SW480 (cell line): ENCODE data around the gene MED13L.

Experiments
- DNase-seq: peaks from one replicate; pipeline ENCODE4 v3.0.0-alpha.2; 2016; ENCODE audit warnings: low spot score

The MED13L gene

DNA sequence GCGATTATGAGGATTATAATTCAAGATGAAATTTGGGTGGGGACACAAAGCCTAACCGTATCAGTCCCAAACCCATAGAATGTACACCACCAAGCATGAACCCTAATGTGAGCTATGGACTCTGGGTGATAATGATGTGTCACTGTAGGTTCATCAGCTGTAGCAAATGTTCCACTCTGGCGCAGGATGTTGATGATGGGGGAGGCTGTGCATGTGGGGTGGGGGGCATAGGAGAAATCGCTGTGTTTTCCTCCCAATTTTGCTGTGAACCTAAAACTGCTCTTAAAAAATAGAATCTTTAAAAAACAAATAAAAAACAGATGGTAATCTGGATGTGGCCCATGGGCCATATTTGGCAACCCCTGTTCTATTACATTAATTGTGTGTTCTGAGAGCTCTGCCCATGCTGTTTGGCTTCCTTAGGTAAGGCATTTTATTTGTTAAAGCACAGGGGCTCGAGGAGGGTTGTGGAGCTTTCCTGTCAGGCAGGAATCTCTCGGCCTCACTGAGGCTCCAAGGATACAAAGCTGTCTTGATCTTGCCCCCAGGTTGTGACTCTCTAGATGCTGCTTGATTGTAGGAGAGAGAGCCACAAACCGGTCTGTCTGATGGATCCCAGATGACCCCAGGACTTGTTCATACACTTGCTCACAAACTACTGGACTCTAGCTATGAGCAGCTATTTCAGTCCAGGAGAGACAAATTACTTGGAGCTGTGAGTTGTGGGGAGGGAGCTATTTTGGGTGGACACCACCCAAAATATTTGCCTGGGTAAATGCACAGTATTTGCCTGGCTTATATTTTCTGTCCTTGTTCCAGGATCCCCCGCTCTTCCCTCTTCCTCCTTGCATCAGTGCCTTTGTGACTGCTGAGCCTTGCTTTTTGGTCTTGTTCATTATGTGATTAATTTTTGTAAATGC lies 340.2 kb downstream of the MED13L start:
- no peak for DNase-seq

DNA sequence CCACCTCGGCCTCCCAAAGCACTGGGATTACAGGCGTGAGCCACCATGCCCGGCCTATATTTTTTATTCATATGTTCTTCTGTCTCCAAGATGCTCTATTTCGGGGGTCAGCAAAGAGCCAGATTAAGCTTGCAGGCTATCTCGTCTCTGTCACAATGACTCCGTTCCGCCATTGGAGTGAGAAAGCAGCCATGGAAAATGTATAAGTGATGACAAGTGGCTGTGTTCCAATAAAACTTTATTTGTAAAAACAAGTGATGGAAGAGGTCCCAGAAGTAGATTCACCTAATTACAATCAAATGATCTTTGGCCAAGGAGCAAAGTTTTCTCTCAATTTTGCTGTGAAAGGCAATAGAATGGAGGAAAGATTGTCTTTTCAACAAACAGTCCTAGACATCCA lies 342.6 kb downstream of the MED13L start:
- no peak for DNase-seq

DNA sequence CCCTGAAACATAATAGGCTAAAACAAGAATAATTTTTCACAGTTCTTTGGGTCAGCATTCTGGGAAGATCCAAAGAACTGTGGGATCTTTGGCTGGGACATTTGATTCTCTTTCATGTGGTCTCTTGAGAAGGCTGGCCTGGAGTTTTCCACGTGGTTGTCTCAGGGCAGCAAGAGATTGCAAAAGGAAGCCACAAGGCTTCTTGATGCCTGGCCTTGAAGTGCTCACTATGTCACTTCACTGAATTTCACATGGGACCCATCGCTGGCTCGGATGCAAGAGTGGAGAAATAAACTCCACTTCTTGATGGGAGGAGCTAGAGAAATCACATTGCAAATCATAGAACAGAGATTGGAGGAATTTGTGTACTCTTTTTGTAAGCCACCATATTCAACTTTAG lies 343.4 kb downstream of the MED13L start:
- no peak for DNase-seq

DNA sequence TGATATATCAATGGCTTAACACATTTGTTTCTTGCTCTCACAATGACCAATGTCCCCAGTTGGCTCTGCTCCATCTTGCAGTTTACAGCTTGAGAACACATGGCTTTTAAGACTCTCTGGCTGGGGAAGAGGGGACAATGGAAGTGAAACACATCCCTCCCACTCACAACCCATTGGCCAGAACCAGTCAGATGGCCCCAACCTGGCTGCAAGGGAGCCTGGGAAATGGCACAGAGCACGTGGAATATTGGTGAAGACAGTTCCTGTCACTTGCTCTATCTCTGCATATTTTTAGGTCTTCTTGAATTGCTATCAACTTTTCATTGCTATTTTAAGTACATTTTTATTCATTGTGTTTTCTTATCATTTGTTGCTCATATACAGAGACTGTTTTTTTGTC lies 345.4 kb downstream of the MED13L start:
- no peak for DNase-seq

DNA sequence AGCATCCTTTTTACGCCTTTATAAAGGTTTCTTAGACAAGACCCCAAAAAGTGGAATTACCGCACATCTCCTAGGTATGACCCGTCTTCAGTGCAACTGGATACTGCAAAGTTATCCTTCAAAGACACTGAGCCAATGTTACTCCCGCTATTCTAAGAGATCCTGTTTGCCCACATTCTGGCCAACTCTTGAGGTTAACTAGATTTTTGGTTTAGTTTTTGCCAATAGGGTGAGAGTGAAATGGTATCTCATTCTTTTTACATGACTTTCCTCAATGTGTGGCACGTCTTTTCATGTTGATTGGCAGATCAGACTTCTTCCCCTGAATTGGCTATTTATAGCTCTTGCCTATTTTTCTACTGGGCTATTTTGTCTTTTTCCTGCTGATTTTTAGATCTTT lies 347.2 kb downstream of the MED13L start:
- no peak for DNase-seq

DNA sequence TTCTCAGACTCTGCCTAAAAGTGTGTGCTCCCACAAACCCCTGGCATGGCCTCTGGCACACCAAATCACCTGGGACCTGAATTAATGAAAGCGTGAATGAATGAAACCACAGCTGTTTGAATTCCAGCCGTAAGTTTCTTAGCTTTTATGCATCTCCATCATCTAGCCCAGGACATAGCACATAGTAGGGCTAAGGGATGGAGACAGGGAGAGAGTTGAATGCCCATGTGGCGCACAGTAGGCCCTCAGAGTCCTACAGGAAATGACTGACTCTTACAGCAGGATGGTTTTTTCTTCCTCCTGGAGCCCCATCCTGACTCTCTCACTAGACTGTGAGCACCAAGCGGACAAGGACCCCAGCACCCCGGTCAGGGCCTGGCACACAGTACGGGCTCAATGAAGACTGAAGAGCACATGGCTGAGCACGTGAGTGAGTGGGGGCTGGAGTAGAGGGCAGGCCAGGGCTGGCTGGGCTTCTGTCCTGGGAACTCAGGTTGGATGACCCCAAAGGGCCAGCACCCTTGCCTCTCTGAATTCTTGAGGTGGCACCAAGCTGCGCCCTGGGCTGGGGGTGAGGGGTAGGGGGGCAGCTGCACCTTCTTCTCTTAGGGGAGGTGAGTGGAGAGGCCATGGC lies 351.3 kb downstream of the MED13L start:
- no peak for DNase-seq

DNA sequence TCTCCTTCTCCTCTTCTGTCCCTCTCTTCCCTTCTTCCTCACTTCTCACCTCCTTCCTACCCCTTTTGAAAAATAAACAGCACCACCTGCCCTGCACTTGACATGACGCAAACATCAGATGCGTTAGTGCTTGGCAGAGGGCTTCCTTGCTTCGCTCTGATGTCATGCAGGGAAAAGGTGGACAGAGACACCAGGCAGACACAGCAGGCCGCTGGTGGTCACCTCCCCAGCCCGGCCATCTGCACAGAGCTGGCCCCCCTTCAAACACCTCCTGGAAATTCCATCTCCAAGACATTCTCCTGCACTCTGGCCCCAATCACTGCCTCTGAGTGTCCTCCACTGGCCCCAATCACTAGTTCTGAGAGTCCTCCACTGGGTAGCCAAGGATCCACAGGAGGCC lies 353.6 kb downstream of the MED13L start:
- DNase-seq, result no peak

DNA sequence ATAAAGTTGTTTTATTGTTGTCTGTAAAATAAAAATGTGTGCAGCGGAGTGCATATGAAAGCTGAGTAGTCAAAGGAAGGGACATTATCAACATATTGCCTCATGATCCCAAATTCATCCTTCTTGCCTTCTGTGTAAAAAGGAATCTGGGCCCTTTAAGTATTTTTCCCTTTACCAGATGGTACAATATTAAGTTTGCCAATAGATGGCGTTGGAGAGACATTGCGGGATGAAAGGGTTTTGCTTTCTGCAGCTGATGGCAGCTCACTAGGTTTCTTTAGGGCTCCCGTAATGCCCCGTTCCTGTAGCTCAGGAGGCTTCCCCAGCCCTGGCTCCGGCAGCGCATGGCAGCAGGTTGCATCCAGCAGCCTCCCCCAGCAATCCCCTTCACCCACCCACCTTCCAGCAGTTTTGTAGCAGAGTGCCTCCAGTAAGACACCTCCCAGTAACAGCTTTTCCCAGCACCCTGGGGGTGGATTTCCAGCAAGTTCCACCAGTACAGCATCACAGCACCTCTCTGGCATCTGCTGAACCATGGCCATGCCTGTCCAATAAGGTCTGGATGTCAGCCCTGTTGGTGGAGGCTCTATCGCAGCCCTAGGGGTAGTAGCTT lies 354.4 kb downstream of the MED13L start:
- peak; percentile 14 for DNase-seq

DNA sequence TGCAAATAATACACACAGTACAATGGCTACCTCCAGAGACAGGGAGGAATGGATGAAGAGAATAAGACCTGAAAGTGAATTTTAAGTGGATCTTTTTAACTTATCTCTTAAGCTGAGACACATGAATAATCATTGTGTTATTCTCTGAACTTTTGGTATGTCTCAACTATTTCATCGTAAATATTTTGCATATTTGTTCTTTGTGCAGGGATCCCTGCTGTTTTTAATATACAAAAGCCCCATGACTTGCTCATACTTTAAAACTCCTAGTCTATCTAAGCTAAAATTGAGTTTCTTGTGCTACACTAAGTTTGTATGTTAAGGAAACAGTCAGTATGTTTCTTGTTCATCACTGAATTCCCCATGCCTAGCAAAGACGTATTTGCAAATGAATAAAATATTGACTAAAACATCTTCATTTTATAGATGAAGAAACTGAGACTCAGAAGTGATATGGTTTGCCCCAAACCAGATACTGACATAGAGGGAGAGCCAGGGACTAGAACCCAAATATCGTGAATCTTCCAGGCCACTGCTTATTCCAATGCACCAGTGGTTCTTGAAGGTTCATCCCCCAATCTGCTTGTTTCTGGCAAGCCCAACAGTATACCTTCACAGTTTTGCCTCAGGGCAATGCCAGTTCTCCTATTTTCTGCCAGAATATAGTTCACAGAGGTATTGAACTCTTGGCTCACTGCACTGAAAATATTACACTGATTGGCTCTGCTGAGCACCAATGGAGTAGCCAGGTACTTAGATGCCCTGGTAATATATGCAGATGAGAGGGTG lies 356.9 kb downstream of the MED13L start:
- DNase-seq, result no peak

DNA sequence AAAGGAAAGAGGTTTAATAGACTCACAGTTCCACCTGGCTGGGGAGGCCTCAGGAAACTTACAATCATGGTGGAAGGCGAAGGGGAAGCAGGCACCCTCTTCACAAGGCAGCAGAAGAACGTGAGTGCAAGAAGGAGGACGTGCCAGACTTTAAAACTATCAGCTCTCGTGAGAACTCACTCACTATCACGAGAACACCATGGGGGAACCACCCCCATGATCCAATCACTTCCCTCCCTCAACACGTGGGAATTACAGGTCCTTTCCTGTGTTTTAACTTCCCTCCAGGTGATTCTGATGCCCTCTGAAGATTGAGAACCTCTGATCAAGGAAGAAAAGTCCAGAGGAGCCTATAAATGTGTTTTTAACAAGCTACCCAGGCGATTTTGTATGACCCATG lies 358.7 kb downstream of the MED13L start:
- no peak for DNase-seq

DNA sequence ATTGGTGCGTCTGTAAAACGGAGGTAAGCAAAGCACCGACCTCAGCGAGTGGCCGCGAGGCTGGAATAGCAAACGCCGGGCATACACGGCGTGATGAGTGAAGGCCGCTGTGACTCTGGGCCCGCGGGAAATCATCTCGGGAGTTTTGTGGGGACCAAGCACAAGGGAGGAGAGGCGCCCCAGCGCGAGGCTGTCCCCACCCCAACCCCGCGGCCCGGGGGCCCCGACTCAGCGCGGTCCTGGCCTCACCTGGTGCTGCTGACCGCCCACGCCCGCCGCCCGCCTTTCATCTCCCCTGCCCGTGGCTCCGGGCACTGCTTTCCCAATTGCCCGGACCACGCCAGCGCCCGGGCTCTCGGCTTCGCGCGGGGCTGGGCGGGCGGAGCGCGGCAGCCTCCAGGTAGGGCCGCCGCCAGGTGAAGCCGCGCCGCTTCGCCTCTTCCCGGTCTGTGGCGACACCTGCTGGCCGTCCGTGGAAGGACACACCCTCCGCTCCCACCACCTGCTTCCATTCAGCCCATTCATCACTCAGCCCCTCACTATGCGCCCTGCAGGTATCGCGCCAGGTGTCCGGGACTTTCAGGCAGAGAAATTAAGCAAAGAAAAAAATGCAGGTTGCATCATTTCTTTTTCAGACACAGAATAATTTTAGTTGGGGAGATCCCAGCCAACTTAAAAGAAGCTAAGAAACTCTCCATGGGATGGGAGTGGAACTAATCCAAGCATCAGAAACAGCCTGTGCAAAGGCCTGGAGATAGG lies 360.4 kb downstream of the MED13L start:
- peak; percentile 47 for DNase-seq

DNA sequence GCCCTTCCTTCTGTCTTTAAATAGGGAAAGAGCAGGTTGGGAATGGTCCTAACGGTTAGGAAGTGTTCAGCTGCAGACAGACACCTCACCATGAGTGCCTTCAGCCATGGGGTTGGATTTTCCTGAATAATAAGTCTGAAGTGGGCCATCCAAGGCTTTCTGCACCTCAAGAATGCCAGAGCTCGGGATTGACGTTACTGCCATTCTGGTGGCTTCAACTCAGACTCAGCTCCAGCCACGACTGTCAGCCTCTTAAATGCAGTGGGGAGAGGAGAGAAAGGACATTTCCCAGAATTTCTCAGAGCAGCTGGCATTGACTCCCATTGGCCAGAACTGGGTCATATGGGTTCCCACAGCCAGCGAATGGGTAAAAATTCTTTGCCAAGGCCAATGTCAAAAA lies 363.4 kb downstream of the MED13L start:
- DNase-seq, result no peak

DNA sequence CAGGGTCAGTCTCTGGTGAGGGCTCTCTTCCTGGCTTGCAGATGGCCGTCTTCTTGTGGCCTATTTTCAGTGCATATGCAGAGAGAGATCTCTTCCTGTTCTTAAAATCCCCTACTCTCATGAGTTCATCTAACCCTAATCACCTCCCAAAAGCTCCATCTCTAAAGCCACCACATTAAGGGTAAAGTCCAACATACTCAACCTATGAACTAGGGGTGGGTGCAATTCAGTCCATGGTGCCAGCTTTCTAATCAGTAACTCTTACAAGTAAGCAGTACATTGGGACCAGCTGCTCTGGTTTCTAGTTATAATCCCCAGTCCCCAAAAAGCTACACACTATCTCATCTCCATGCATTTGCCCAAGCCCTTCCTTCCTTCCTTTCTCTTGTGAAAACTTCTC lies 365.1 kb downstream of the MED13L start:
- DNase-seq, result no peak

DNA sequence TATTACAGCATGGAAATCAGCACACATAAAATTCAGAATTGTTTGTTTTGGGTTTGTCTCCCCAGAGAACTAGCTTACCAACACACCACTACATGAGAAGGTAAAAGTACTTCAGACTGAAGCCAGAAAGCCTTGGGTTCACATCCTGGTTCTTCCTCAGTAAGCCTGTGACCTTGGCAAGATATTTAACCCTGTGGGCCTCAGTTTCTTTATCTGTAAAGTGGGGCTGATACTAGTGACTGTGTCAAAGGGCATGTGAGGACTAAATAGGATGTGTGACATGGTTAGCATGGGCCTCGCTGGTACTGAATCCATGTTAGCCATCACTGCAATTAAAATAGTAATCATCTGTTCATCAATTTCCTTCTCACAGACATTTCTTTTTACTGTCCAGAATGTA lies 366.1 kb downstream of the MED13L start:
- DNase-seq, result no peak

DNA sequence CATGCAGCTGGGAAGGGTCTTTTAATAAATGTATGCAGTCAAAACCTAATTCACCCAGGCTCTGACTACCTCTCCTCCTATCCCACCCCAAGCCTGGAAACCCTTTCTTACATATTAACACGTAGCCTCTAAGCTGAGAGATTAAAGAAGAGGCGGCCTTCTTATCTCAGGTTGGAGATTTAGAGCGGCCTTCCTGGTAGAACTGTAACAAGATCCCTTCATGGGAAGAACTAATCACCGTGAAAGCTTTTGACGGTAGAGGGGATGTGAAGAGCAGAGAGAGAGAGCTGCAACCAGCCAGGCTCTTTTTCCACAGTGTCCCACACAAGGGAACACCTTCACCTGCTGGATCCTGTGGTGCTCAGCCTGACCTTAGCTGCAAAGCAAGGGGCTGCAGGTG lies 367.4 kb downstream of the MED13L start:
- no peak for DNase-seq
